T-helper 22 cell (primary cell): ENCODE results near the gene SPIN1.

ENCODE experiments used
- DNase-seq: peaks from one replicate; pipeline ENCODE4 v3.0.0-alpha.2; 2020; ENCODE audit warnings: low read depth

SPIN1 gene

GRCh38 chr9:88388886-88389605, 802 bp downstream of the SPIN1 start:
- DNase-seq: no peak

GRCh38 chr9:88390371-88390990, 2.2 kb downstream of the SPIN1 start:
- DNase-seq: no peak

GRCh38 chr9:88391236-88391635, 3.0 kb downstream of the SPIN1 start:
- DNase-seq: no peak

GRCh38 chr9:88391921-88392320, 3.7 kb downstream of the SPIN1 start:
- no peak for DNase-seq

- DNase-seq: no peak
Measured at GRCh38 chr9:88392549-88392948, 4.3 kb downstream of the SPIN1 start.

- DNase-seq: no peak
Measured at GRCh38 chr9:88396836-88397577, 8.8 kb downstream of the SPIN1 start.

- DNase-seq: no peak
Measured at GRCh38 chr9:88398016-88398415, 9.8 kb downstream of the SPIN1 start.

- DNase-seq: no peak
Measured at GRCh38 chr9:88399966-88400365, 11.7 kb downstream of the SPIN1 start.

- DNase-seq: no peak
Measured at GRCh38 chr9:88403340-88403739, 15.1 kb downstream of the SPIN1 start.

- no peak for DNase-seq
Measured at GRCh38 chr9:88406051-88406450, 17.8 kb downstream of the SPIN1 start.

- no peak for DNase-seq
Measured at GRCh38 chr9:88411471-88411870, 23.2 kb downstream of the SPIN1 start.

- DNase-seq: no peak
Measured at GRCh38 chr9:88414298-88414697, 26.1 kb downstream of the SPIN1 start.

- no peak for DNase-seq
Measured at GRCh38 chr9:88418025-88418424, 29.8 kb downstream of the SPIN1 start.

GRCh38 chr9:88418715-88419540, 30.7 kb downstream of the SPIN1 start:
- no peak for DNase-seq

- DNase-seq: no peak
Measured at GRCh38 chr9:88420227-88420626, 32.0 kb downstream of the SPIN1 start.

GRCh38 chr9:88421348-88421747, 33.1 kb downstream of the SPIN1 start:
- DNase-seq: no peak

- no peak for DNase-seq
Measured at GRCh38 chr9:88425538-88425950, 37.3 kb downstream of the SPIN1 start.

- no peak for DNase-seq
Measured at GRCh38 chr9:88426651-88427050, 38.4 kb downstream of the SPIN1 start.

- DNase-seq: no peak
Measured at GRCh38 chr9:88429595-88430430, 41.6 kb downstream of the SPIN1 start.

- no peak for DNase-seq
Measured at GRCh38 chr9:88433583-88434255, 45.5 kb downstream of the SPIN1 start.

GRCh38 chr9:88435336-88435735, 47.1 kb downstream of the SPIN1 start:
- no peak for DNase-seq
